Vagina (tissue), 2 donors: ENCODE data around the gene CUBN.

ENCODE experiments used
- POLR2A ChIP-seq, 2 donors: fragments of 450-650 bp; IDR thresholded peaks; one replicate each; pipeline ENCODE4 v1.6.1; 2017; ENCODE audit warnings: antibody characterized with exemption in 2 of 2, mild to moderate bottlenecking in 2 of 2, moderate library complexity in 2 of 2
- TF ChIP-seq, protein P1 (sequence below), 3 experiments: fragments of 450-650 bp in 2 of 3; fragments of 200-600 bp in 1 of 3; sonication (generic) in 1 of 3; IDR thresholded peaks; one replicate each; pipeline ENCODE4 v1.5.1; 2017 to 2019; ENCODE audit warnings: antibody characterized with exemption in 3 of 3, mild to moderate bottlenecking in 2 of 3, moderate library complexity in 2 of 3

DNA sequence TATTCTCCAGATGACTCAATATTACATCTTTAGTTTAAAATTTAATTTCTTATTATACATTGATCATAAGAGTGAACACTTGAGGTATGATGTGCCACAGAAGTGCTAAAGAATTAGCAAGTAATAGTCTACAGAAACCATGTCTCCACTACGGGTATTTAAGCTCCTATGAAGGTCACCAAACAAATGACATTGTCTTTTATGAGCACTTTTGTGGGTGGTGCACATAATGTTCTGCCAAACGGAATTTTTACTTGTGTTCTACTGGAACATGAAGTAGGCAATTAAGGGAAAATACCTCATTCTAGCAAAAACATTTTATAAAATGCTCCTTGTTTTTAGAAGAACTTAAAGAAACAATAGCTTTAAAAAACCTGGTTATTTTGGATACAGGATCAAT is 27.4 kb upstream of the CUBN start:
- TF ChIP-seq, protein P1, sequence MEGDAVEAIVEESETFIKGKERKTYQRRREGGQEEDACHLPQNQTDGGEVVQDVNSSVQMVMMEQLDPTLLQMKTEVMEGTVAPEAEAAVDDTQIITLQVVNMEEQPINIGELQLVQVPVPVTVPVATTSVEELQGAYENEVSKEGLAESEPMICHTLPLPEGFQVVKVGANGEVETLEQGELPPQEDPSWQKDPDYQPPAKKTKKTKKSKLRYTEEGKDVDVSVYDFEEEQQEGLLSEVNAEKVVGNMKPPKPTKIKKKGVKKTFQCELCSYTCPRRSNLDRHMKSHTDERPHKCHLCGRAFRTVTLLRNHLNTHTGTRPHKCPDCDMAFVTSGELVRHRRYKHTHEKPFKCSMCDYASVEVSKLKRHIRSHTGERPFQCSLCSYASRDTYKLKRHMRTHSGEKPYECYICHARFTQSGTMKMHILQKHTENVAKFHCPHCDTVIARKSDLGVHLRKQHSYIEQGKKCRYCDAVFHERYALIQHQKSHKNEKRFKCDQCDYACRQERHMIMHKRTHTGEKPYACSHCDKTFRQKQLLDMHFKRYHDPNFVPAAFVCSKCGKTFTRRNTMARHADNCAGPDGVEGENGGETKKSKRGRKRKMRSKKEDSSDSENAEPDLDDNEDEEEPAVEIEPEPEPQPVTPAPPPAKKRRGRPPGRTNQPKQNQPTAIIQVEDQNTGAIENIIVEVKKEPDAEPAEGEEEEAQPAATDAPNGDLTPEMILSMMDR (IDR thresholded peaks at IDR 0.05): no peak
- no peak for TF ChIP-seq POLR2A (IDR thresholded peaks at IDR 0.05)
